K562 (cell line): Measurements from ENCODE around the gene COL25A1. TPM values are rescaled to one million over a fixed set of nuclear protein-coding genes. Genes with fewer than 3 reads are reported as not detected.
A peak's percentile ranks its signal among the peaks of the same experiment; 100 is the strongest.

Source experiments
- ARID3B ChIP-seq: fragments of 250-450 bp; sonication (Bioruptor Pico); IDR thresholded peaks from 2 replicates; pipeline ENCODE4 v1.4.0; 2020; ENCODE audit warnings: borderline replicate concordance
- CTBP1 ChIP-seq: fragments of 450-650 bp; IDR thresholded peaks from 2 replicates; pipeline ENCODE4 v1.6.1; 2016; ENCODE audit warnings: borderline replicate concordance
- ETV1 ChIP-seq: fragments of 450-650 bp; conservative IDR thresholded peaks from 2 replicates; pipeline ENCODE4 v1.6.1; 2016; ENCODE audit warnings: missing genetic modification characterization, control low read depth, low read depth, missing compliant biosample characterization
- FOXK2 ChIP-seq, 2 experiments: fragments of 450-650 bp; IDR thresholded peaks in 1 of 2; conservative IDR thresholded peaks in 1 of 2; 2 replicates each; pipeline ENCODE4 v1.6.1; 2016; ENCODE audit warnings: low read depth in 2 of 2, mild to moderate bottlenecking in 1 of 2
- KAT2B ChIP-seq: IDR thresholded peaks from one replicate; pipeline ENCODE4 v1.6.1; 2012; ENCODE audit warnings: low read depth, mild to moderate bottlenecking, control low read depth, inconsistent platforms, low read length, moderate library complexity
- MAFG ChIP-seq: fragments of 450-650 bp; conservative IDR thresholded peaks from 2 replicates; pipeline ENCODE4 v1.6.1; 2016; ENCODE audit warnings: missing genetic modification characterization, missing compliant biosample characterization
- MAFK ChIP-seq: IDR thresholded peaks from 2 replicates; pipeline ENCODE4 v1.6.1; 2011; ENCODE audit warnings: low read length, improper control_type of control experiment
- MAZ ChIP-seq, 2 experiments: fragments of 450-650 bp in 1 of 2; sonication (generic) in 1 of 2; formaldehyde crosslinking; IDR thresholded peaks in 1 of 2; conservative IDR thresholded peaks in 1 of 2; 2 replicates each; pipeline versions ENCODE4 v1.4.0 to v1.5.0; 2020; ENCODE audit warnings: mild to moderate bottlenecking in 1 of 2, missing genetic modification reagents in 1 of 2
- MIER1 ChIP-seq: fragments of 450-650 bp; IDR thresholded peaks from 2 replicates; pipeline ENCODE4 v1.6.1; 2016; ENCODE audit warnings: antibody characterized with exemption, mild to moderate bottlenecking, low read depth
- NELFE ChIP-seq: IDR thresholded peaks from 2 replicates; pipeline ENCODE4 v1.6.1; 2011; ENCODE audit warnings: mild to moderate bottlenecking; ENCODE audit not compliant: insufficient read depth, insufficient read length
- NFRKB ChIP-seq: fragments of 450-650 bp; IDR thresholded peaks from 2 replicates; pipeline ENCODE4 v1.6.1; 2016; ENCODE audit warnings: low read depth
- NR2C1 ChIP-seq, 2 experiments: fragments of 450-650 bp; IDR thresholded peaks; 2 replicates each; pipeline ENCODE4 v1.6.1; 2017; ENCODE audit warnings: mild to moderate bottlenecking in 2 of 2, antibody characterized with exemption in 1 of 2, inconsistent platforms in 1 of 2, missing compliant biosample characterization in 1 of 2, missing genetic modification characterization in 1 of 2
- PHTF2 ChIP-seq: fragments of 250-450 bp; sonication (Bioruptor Pico); IDR thresholded peaks from 2 replicates; pipeline ENCODE4 v1.5.0; 2021; ENCODE audit warnings: mild to moderate bottlenecking
- PRDM10 ChIP-seq: fragments of 450-650 bp; IDR thresholded peaks from 2 replicates; pipeline ENCODE4 v1.6.1; 2018; ENCODE audit not compliant: partially characterized antibody
- SREBF2 ChIP-seq: sonication (generic); formaldehyde crosslinking; IDR thresholded peaks from 2 replicates; pipeline ENCODE4 v1.4.0; 2020; ENCODE audit warnings: mild to moderate bottlenecking, missing genetic modification reagents
- TAF1 ChIP-seq: IDR thresholded peaks from 2 replicates; pipeline ENCODE4 v1.6.1; 2011; ENCODE audit warnings: mild to moderate bottlenecking, low read length, moderate library complexity; ENCODE audit not compliant: insufficient read depth, control insufficient read depth, severe bottlenecking; ENCODE audit errors: extremely low read depth
- THAP12 ChIP-seq: fragments of 250-450 bp; sonication (Bioruptor Pico); IDR thresholded peaks from 2 replicates; pipeline ENCODE4 v1.9.0; 2021; ENCODE audit warnings: mild to moderate bottlenecking, inconsistent platforms
- ZNF3 ChIP-seq: fragments of 250-450 bp; sonication (Bioruptor Pico); IDR thresholded peaks from 2 replicates; pipeline ENCODE4 v1.5.0; 2021; ENCODE audit warnings: mild to moderate bottlenecking, moderate library complexity
- ZNF316 ChIP-seq: fragments of 450-650 bp; IDR thresholded peaks from 2 replicates; pipeline ENCODE4 v1.6.1; 2016
- ZNF445 ChIP-seq: fragments of 250-450 bp; sonication (Bioruptor Pico); IDR thresholded peaks from 2 replicates; pipeline ENCODE4 v1.4.0; 2020; ENCODE audit warnings: low read depth, mild to moderate bottlenecking, moderate library complexity
- ZNF77 ChIP-seq: fragments of 250-450 bp; sonication (Bioruptor Pico); IDR thresholded peaks from 2 replicates; pipeline ENCODE4 v1.5.0; 2020
- polyA plus RNA-seq, 8 experiments: library from polyadenylated mRNA; depleted of rRNA in 4 of 8; stranded (reverse) in 5 of 8; unstranded in 3 of 8; fragments of >200 nt; fragmentation: Nextera tagmentation in 2 of 8; fragmentation: Illumina TruSeq in 1 of 8; extraction: Ambion mirVana in 2 of 8; extraction: Trizol in 1 of 8; gene quantifications; 2 replicates each; pipeline versions ENCODE4 v1.2.1 to v1.2.3, GENCODE V29; 2011 to 2014; ENCODE audit warnings: inconsistent platforms in 1 of 8, missing spikeins in 1 of 8
- total RNA-seq, 7 experiments: library from RNA; depleted of rRNA in 6 of 7; stranded (reverse); fragments of >200 nt in 6 of 7; fragmentation: Illumina TruSeq in 2 of 7; extraction: Trizol in 2 of 7; gene quantifications; 2 replicates each; pipeline versions ENCODE4 v1.2.1 to v1.2.3, GENCODE V29; 2011 to 2021; ENCODE audit warnings: low replicate concordance in 1 of 7

Gene COL25A1
- total and polyA plus RNA-seq, 9 of the 15 experiments (the other 6 are each of a cell fraction or from before 2014, with no cell fraction given), result 0.03 to 0.62 (median 0.27) TPM

GRCh38 chr4:109123951-109124350, 178.5 kb downstream of the COL25A1 start (continued):
- no peak for TF ChIP-seq TAF1
- TF ChIP-seq NELFE, result no peak
- TF ChIP-seq ZNF3 (CRISPR knock-in tag), result no peak
- TF ChIP-seq ETV1 (tag), result no peak
- no peak for TF ChIP-seq KAT2B
- peak; percentile 74 for TF ChIP-seq MAFG (tag)
- TF ChIP-seq SREBF2 (CRISPR knock-in tag), result no peak
- TF ChIP-seq MAFK, result peak; percentile 61; the same call in 1 of the 2 replicates
- TF ChIP-seq ARID3B (CRISPR knock-in tag), result no peak
- TF ChIP-seq THAP12 (CRISPR knock-in tag), result no peak
- TF ChIP-seq ZNF445 (CRISPR knock-in tag), result no peak
- TF ChIP-seq PRDM10, result no peak
- TF ChIP-seq PHTF2 (CRISPR knock-in tag), result no peak
- TF ChIP-seq MAZ (CRISPR knock-in tag; conservative IDR thresholded peaks at IDR 0.05 in 1 of 2, IDR thresholded peaks at IDR 0.05 in 1 of 2), result no peak
- TF ChIP-seq NR2C1 (IDR thresholded peaks at IDR 0.05), result no peak
- TF ChIP-seq NR2C1 (tag; IDR thresholded peaks at IDR 0.05), result no peak
- TF ChIP-seq FOXK2 (conservative IDR thresholded peaks at IDR 0.05 in 1 of 2, IDR thresholded peaks at IDR 0.05 in 1 of 2; ENCODE audit: low read depth in 2 of 2), result no peak
- TF ChIP-seq ZNF77 (CRISPR knock-in tag), result no peak
- no peak for TF ChIP-seq MIER1
- TF ChIP-seq CTBP1, result no peak
- peak; percentile 95 for TF ChIP-seq ZNF316
- no peak for TF ChIP-seq NFRKB
